Kidney (tissue), 2 donors: ENCODE data around the gene CCNG2. TPM values are rescaled to one million over a fixed set of nuclear protein-coding genes. Genes with fewer than 3 reads are reported as not detected.

Experiments
- polyA plus RNA-seq: library from polyadenylated mRNA; stranded (reverse); fragments of 350-450 nt; fragmentation: Illumina TruSeq; extraction: RNeasy Lipid Tissue Mini Kit (QIAGEN cat#74804); gene quantifications from one replicate; pipeline ENCODE4 v1.2.3, GENCODE V29; 2014; ENCODE audit warnings: low read depth, low replicate concordance; ENCODE audit not compliant: insufficient read depth
- total RNA-seq: library from RNA; stranded (reverse); fragmentation: NEBNext Ultra II Directional; extraction: Animal tissue kit (Norgen Biotek cat#: 25700); gene quantifications from one replicate; pipeline ENCODE4 v1.2.1, GENCODE V29; 2021
- donor health status: DM: yes; HTN: yes; CAD: no.

CCNG2 gene
- total and polyA plus RNA-seq, 2 donors from 2014 or later: 26.4 to 75.8 TPM

Other genes with a start within 250 kb of the CCNG2 start
- gene SEPTIN11, start 207.5 kb upstream of the CCNG2 start, total RNA-seq: 118 TPM
- gene SEPTIN11, start 207.5 kb upstream of the CCNG2 start, polyA plus RNA-seq: 38.0 TPM
- gene CCNI, start 81.2 kb upstream of the CCNG2 start, total RNA-seq: 314 TPM
- gene CCNI, start 81.2 kb upstream of the CCNG2 start, polyA plus RNA-seq: 172 TPM